Stimulated activated naive CD8-positive, alpha-beta T cell treated with anti-CD3 and anti-CD28 coated beads, Interleukin-15, amount 100 ng/mL, for 72 hours (primary cell): Measurements from ENCODE around the gene KANSL1.

Experiments
- ATAC-seq: fragments of 150-1000 bp; cut with Tn5 transposase; 2 replicates; pipeline ENCODE4 v1.10.0; 2021; ENCODE audit warnings: mild to moderate bottlenecking, moderate library complexity
- DNase-seq, 2 donors: peaks; one replicate each; pipeline ENCODE4 v3.0.0; 2021 to 2022
- H3K27ac Mint-ChIP-seq, 2 donors: one replicate each; pipeline ENCODE4 v1.8.0; 2022; ENCODE audit warnings: mild to moderate bottlenecking in 2 of 2, mixed read lengths in 2 of 2, moderate library complexity in 2 of 2
- H3K27me3 Mint-ChIP-seq: one replicate; pipeline ENCODE4 v1.8.0; 2022; ENCODE audit warnings: mixed read lengths
- H3K4me1 Mint-ChIP-seq: one replicate; pipeline ENCODE4 v1.8.0; 2022; ENCODE audit warnings: mild to moderate bottlenecking, mixed read lengths
- H3K4me3 Mint-ChIP-seq, 2 donors: one replicate each; pipeline ENCODE4 v1.8.0; 2022; ENCODE audit warnings: mild to moderate bottlenecking in 2 of 2, mixed read lengths in 2 of 2, moderate library complexity in 1 of 2
- H3K9me3 Mint-ChIP-seq, 2 donors: one replicate each; pipeline ENCODE4 v1.8.0; 2022; ENCODE audit warnings: mixed read lengths in 2 of 2

Gene KANSL1

DNA sequence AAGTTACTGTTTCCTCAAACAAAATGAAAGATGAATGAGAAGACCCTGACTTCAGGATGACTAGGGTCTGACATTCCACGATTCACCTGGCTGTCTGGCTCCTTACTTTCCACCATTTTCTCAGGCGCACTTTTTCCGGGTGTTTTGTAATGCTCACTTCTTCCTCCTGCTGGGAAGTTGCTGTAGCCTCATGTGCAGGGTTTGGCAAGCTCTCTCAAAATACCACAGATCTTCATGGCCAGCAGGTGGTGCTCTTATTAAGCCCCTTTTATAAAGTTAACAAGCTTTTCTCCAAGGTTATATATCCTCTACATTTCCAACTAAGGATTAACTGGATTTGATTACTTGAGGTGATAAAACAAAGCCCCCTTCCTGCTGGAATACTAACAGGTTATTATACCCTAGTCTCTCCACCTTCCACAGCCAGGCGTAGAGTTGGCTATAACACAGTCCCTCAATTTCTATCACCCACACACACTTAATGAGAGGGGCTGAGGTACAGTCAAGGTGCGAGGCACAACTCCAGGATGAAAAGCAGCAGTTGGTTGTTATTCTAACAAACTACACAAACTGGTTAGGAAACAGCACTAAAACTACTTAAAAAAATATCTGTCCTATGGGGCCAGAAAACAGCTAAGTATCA, 148.8 kb downstream of the KANSL1 start:
- no peaks in the 10 kb centered on the region for H3K9me3 Mint-ChIP-seq
- ATAC-seq, result peak; percentile 52
- H3K27me3 Mint-ChIP-seq, result no peaks in the 10 kb centered on the region
- DNase-seq, result peak in 1 of 2 donors; percentile 33
- no peak overlapping the region for H3K4me3 Mint-ChIP-seq
- H3K4me1 Mint-ChIP-seq, result peaks cover 36% of the 10 kb centered on the region
- no peak overlapping the region for H3K27ac Mint-ChIP-seq

DNA sequence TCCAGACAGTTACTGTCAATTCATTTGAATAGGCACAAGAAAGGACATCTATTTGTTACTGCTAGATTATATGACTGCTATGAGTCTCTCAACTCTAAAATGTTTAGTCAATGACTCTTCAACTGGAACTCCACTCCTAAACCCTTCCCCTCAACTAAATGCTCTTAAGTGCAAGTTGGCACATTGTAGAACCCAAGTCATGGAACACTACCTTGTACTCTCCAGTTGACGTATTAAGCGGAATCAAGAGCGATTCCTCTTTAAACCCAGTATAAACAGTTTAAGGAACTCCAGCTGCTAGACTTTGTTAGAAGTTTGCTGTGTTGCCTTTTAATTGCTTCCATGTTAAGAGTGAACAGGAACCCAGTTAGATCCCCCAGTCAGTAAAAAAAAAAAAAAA, 149.6 kb downstream of the KANSL1 start:
- Mint-ChIP-seq H3K27ac (peak overlapping the region in 1 of 2 donors; percentile 83), H3K9me3 (no peaks in the 10 kb centered on the region), H3K27me3 (no peaks in the 10 kb centered on the region), H3K4me3 (no peak overlapping the region), H3K4me1 (peaks cover 38% of the 10 kb centered on the region)
- DNase-seq (no peak), ATAC-seq (no peak)

DNA sequence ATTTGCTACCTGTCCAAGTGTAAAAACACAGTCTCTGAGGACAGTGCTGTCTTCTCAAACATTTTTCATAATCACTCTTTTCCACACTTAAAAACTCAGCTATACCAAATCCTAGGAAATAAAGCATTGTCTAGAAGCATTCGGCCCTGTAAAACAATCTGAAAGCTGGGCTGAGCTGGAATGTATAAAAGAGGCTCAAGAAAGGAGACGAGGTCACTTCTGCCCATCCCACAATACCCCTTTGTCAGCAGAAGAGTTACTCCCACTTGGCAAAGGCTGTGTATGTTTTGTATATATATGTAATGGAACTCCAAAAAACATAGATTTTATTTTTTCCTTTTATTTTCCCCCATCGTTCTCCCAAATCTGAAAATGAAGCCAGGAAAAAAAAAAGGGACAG, 150.3 kb downstream of the KANSL1 start:
- no peaks in the 10 kb centered on the region for H3K27me3 Mint-ChIP-seq
- DNase-seq (no peak), ATAC-seq (no peak)
- no peaks in the 10 kb centered on the region for H3K9me3 Mint-ChIP-seq
- no peak overlapping the region for H3K27ac Mint-ChIP-seq
- H3K4me3 Mint-ChIP-seq, result no peak overlapping the region
- H3K4me1 Mint-ChIP-seq, result peaks cover 44% of the 10 kb centered on the region

DNA sequence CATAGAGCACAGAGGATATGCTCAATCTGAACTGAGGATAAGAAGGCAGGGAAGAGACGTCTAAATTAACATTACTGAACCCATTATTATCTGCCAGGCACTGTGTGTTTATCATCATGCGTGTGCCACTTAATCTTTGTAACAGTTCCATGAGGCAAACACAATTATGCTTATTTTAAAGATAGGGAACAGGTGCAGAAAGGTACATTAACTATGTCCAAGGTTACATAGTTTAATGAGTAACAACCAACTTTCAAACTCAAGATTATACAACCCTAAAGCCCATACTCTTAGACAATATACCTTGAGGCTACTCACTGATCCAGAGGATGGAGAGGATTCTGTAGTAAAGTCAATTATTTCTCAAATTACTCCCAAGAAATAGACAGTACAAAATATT, 151.0 kb downstream of the KANSL1 start:
- H3K4me1 Mint-ChIP-seq, result peaks cover 44% of the 10 kb centered on the region
- DNase-seq, result no peak
- no peak overlapping the region for H3K4me3 Mint-ChIP-seq
- no peaks in the 10 kb centered on the region for H3K9me3 Mint-ChIP-seq
- no peak overlapping the region for H3K27ac Mint-ChIP-seq
- H3K27me3 Mint-ChIP-seq, result no peaks in the 10 kb centered on the region
- ATAC-seq, result no peak

DNA sequence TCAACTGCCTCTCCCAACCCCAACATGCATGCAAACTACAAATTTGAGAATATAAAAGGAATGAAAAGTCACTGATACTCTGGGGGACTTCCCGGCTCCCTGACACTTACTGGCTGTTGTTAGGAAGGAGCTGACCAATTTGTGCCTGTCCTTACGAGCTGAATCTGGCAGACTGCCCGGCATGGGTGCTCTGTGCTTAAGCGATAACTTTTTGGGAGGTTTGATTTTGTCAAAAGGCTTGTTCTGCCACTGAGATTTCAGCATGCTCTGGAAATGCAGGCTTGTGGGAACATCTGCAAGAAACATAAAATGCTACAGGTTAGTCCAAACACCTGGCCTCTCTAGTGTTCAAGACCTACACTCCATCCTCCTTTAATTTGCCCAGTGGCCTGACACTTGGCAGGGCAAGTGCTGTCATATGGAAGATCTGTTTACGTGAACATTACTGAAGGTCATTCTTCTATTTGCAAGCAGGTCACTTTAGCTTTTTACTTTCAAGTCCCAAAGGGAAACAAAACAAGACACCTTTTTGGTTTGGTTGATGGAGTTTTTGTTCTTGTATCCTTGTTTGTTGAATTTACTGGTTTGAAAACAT, 153.5 kb downstream of the KANSL1 start:
- H3K9me3 Mint-ChIP-seq, result no peaks in the 10 kb centered on the region
- no peaks in the 10 kb centered on the region for H3K27me3 Mint-ChIP-seq
- no peak for ATAC-seq
- DNase-seq, result no peak
- peaks cover 42% of the 10 kb centered on the region for H3K4me1 Mint-ChIP-seq
- peak overlapping the region in 1 of 2 donors; percentile 42 for H3K27ac Mint-ChIP-seq
- H3K4me3 Mint-ChIP-seq, result no peak overlapping the region

DNA sequence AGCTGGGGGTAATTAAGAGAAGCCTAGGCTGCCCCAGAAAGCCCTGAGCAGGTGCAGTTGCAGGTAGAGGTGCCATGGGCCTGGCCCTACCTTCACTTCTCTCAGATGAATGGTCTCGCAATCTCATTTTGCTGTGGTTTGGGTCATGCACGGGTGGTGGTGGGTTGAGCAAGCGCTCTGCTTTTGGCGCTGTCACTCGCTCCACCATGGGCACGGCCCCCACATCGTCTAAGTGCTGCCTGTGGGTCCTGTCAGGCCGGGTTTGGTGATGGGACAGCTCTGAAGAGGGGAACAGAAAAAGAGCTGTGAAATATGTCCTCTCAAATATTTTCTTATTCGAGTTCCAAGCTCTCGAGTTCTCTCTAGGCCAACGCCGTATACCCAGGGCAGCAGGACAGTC, 154.3 kb downstream of the KANSL1 start:
- peak overlapping the region in 1 of 2 donors; percentile 88 for H3K27ac Mint-ChIP-seq
- no peak overlapping the region for H3K4me3 Mint-ChIP-seq
- H3K27me3 Mint-ChIP-seq, result no peaks in the 10 kb centered on the region

DNA sequence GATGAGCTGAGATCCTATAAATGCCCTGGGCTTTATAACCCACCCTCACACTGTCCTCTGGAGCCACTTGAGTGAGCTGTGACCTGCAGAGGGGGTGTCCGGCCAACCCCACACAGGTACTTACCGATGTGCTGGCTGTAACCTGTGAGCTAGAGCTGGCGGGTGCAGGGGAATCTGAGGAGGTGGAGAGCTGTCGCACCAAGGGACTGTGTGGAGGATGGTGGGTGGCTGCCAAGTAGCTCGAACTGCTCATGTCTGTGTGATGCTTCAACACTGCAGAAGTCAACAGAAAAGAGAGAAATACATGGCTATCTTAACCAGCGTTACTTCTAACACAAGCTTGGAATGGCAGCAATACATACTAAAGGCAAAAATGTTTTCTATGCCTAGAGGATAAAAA, 154.8 kb downstream of the KANSL1 start:
- Mint-ChIP-seq H3K27ac (peak overlapping the region in 1 of 2 donors; percentile 88), H3K27me3 (no peaks in the 10 kb centered on the region), H3K4me3 (no peak overlapping the region), H3K9me3 (no peaks in the 10 kb centered on the region), H3K4me1 (peaks cover 32% of the 10 kb centered on the region)
- no peak for ATAC-seq
- no peak for DNase-seq

More for the DNA sequence above, 154.3 kb downstream of the KANSL1 start:
- ATAC-seq (no peak), DNase-seq (no peak)
- H3K4me1 Mint-ChIP-seq, result peaks cover 37% of the 10 kb centered on the region
- no peaks in the 10 kb centered on the region for H3K9me3 Mint-ChIP-seq

DNA sequence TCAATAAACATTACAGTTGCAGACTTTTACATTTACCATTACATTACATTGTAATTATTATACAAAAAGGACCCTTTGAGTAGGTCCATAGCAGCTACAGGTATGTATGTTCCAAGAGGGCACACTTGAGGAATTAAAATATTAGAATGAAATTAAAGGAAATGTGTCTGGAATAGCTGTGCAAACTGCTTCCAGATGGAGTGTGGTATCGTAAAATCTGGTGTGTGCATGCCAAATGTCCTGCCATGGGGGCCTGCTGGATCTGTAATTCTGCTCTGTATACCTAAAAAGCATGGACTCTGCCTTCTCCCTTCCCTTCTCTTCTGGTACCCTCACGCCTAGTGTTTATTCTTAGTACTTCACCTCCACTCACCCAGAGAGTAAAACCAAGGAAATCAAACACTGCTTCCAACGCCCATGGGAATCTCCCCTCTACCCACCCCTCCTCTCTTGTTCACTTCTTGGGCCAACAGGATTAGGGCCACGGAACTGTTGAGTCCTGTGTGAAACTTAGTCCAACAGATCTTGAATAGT, 155.4 kb downstream of the KANSL1 start:
- no peaks in the 10 kb centered on the region for H3K9me3 Mint-ChIP-seq
- no peak overlapping the region for H3K4me3 Mint-ChIP-seq
- H3K27me3 Mint-ChIP-seq, result no peaks in the 10 kb centered on the region
- ATAC-seq, result no peak
- H3K27ac Mint-ChIP-seq, result peak overlapping the region in 1 of 2 donors; percentile 80
- H3K4me1 Mint-ChIP-seq, result peaks cover 32% of the 10 kb centered on the region
- DNase-seq, result no peak

DNA sequence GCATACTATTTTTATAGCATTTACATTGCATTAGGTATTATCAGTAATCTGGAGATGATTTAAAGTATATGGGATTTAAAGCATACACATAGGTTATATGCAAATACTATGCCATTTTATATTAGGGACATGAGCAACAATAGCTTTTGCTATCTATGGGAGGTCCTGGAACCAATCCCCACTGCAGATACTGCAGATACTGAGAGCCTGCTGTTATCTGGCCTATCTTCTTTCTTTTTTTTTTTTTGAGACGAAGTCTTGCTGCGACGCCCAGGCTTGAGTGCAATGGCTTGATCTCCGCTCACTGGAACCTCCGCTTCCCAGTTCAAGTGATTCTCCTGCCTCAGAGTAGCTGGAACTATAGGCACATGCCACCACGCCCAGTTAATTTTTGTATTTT, 156.7 kb downstream of the KANSL1 start:
- no peak for ATAC-seq
- Mint-ChIP-seq H3K27ac (no peak overlapping the region), H3K27me3 (no peaks in the 10 kb centered on the region), H3K4me3 (no peak overlapping the region), H3K9me3 (no peaks in the 10 kb centered on the region), H3K4me1 (peaks cover 32% of the 10 kb centered on the region)
- DNase-seq, result no peak

DNA sequence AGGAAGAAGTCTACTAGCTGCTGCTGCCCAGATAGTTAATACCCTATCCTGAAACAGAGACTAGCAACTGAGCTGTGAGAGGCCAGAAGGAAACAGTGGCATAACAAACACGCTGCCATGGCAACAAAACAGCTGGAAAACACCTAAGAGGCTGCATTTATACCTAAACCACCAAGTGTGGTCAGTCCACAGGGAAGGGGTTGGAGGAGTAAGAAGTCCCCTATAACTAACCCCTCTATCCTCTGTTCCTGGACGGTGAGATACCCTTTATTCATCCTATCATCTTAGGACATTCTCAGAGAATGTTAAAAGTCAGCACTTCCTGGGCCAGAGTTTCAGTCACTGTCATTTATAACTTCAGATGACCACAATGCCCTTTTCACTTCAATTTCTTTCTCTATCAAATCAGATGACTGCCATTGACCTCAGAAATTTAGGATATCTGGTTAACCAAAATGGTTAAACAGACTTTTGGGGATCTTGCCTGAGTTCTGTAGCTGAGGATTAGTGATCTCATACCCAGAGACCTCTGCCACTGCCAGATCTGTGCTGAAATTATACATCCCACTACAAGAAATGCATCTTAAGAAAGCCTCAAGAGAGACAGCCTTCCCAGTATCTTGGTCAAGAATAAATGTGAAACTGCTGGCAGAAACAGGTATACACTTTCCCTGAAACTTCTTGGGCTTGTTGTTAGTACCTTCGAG, 158.0 kb downstream of the KANSL1 start:
- peak overlapping the region; percentile 20 to 88 for H3K27ac Mint-ChIP-seq
- DNase-seq, result peak in 1 of 2 donors; percentile 70
- H3K9me3 Mint-ChIP-seq, result no peaks in the 10 kb centered on the region
- peak overlapping the region in 1 of 2 donors; percentile 24 for H3K4me3 Mint-ChIP-seq
- no peaks in the 10 kb centered on the region for H3K27me3 Mint-ChIP-seq
- peak; percentile 87 for ATAC-seq
- H3K4me1 Mint-ChIP-seq, result peaks cover 37% of the 10 kb centered on the region

DNA sequence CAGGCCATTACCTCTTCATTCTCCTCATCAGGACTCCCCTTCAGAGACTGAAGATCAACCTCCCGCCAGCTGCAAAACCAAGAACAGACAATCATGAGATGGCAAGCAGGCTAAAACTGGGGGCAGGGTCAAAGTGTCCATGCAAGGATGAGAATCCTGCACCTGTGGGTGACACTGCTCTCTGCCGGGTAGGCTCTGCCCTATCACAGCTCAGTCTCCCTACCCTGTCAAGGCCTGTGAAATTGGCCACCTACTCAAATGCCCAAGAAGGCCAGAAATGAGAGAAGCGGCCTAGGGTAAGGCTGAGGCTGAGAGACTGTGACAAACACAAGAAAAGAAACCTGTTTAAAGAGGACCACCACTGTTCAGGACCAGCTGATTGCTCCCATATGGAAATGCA, 159.8 kb downstream of the KANSL1 start:
- Mint-ChIP-seq H3K27ac (peak overlapping the region; percentile 8 to 92), H3K4me3 (no peak overlapping the region), H3K9me3 (no peaks in the 10 kb centered on the region), H3K4me1 (peaks cover 45% of the 10 kb centered on the region), H3K27me3 (no peaks in the 10 kb centered on the region)
- no peak for DNase-seq
- no peak for ATAC-seq

DNA sequence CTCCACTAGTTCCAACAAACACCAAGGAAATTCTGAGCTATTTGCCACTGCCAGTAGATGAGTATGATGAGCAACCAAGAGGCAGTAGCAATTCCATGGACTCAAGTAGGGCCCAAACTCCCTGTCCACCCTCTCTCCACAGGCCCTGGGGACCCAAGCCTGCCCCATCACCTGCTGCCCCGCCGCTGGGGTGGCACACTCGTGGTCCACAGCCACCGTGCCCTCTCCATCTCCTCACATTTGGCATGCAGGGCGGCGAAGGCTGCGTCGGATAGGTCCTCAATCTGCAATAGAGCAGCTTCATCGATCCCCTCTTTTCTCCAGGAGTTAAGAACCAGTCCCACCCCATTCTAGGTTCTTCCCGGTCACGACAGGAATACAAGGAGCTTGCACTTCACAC, 160.3 kb downstream of the KANSL1 start:
- no peaks in the 10 kb centered on the region for H3K27me3 Mint-ChIP-seq
- no peaks in the 10 kb centered on the region for H3K9me3 Mint-ChIP-seq
- DNase-seq, result no peak
- H3K27ac Mint-ChIP-seq, result peak overlapping the region; percentile 82 to 92
- H3K4me3 Mint-ChIP-seq, result no peak overlapping the region
- H3K4me1 Mint-ChIP-seq, result peaks cover 44% of the 10 kb centered on the region
- ATAC-seq, result no peak

DNA sequence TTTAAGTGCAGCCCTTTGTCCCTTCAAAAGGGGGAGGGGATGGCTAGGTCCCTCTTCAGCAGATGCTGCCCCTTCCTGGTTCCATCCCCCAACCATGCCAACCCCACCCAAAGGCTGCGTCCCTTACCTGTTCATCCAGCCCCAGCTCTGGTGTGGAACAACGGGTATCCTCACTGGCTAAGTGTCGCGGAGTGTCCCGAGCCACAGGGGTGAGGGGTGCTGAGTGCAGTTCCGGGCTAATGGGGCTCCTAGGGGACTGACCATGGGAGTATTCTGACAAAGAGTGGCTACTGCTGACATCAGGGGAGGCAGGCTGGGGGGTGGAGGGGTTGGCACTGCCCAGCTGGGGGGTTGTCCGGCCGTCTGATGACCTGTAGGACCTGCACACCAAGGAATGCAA, 161.3 kb downstream of the KANSL1 start:
- H3K27ac Mint-ChIP-seq, result peak overlapping the region in 1 of 2 donors; percentile 72
- DNase-seq (no peak), ATAC-seq (no peak)
- H3K27me3 Mint-ChIP-seq, result no peaks in the 10 kb centered on the region
- peaks cover 53% of the 10 kb centered on the region for H3K4me1 Mint-ChIP-seq
- H3K9me3 Mint-ChIP-seq, result no peaks in the 10 kb centered on the region
- H3K4me3 Mint-ChIP-seq, result no peak overlapping the region

DNA sequence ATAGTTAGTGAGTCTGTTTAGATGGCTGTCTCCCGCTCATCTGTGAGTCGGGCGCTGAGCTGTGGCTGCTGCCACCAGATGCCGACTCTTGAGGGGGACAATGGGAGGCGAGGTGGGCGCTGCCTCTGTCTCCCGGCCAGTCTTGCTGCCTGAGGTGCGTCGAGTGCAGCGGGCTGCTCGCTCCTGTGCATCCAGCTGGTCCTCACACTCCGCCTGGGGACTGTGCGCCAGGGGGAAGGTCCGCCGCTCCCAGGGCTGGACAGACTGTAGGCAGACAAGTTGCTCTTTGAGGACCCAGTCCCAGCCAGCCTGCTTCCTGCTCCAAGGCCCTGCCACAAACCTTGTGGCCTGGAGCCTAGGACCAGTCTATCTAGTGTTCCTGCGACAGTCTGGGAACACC, 161.8 kb downstream of the KANSL1 start:
- H3K9me3 Mint-ChIP-seq, result no peaks in the 10 kb centered on the region
- H3K27ac Mint-ChIP-seq, result no peak overlapping the region
- no peaks in the 10 kb centered on the region for H3K27me3 Mint-ChIP-seq
- H3K4me1 Mint-ChIP-seq, result peaks cover 55% of the 10 kb centered on the region
- ATAC-seq, result no peak
- no peak for DNase-seq
- H3K4me3 Mint-ChIP-seq, result no peak overlapping the region

DNA sequence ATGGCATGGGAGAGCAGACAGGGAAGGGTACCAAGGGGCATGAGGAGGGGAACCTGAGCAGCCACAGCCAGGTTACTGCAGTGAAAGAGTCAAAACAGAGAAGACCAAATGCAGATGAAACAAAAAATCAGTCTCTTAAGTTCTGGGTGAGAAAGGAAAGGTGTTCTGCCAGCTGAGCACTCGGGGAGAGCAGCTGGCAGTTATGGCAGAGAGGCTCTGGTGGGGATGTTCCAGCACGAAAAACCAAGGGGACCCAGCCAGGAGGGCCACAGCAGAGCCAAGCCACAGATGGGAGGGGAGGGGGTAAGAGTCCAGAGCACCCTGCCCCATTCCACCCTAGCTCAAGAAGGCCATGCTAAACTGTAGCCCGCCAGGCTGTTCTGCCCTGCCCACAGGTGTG, 162.5 kb downstream of the KANSL1 start:
- peaks cover 51% of the 10 kb centered on the region for H3K4me1 Mint-ChIP-seq
- no peaks in the 10 kb centered on the region for H3K9me3 Mint-ChIP-seq
- H3K27me3 Mint-ChIP-seq, result no peaks in the 10 kb centered on the region
- no peak for ATAC-seq
- H3K4me3 Mint-ChIP-seq, result no peak overlapping the region
- no peak overlapping the region for H3K27ac Mint-ChIP-seq
- DNase-seq, result no peak

DNA sequence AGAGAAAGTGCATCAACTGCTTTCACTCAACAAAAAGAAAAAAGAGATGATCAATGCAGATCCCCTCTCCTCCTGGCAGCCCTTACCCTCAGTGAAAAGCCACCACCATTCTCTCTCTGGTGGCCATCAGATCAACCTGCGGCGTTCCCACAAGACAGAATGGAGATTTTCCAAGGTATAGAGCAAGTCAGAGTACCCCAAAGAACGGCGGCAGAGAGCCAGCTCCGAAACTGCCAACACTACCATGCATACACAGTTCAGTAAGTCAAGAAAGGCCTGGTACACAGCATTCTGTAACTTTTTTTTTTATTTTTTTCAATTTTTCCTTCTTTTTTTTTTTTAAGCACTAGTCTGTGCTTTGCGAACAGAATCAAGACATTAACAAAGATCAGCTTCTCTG, 163.6 kb downstream of the KANSL1 start:
- Mint-ChIP-seq H3K9me3 (no peaks in the 10 kb centered on the region), H3K4me3 (no peak overlapping the region), H3K27ac (peak overlapping the region in 1 of 2 donors; percentile 36), H3K4me1 (peaks cover 50% of the 10 kb centered on the region), H3K27me3 (no peaks in the 10 kb centered on the region)
- DNase-seq (no peak), ATAC-seq (no peak)
